K562 (cell line): ENCODE measurements around the gene NREP. TPM values are rescaled to one million over a fixed set of nuclear protein-coding genes. Genes with fewer than 3 reads are reported as not detected.

Source experiments
- ATAC-seq: fragments of 200-7000 bp; cut with Tn5 transposase; 3 replicates; pipeline ENCODE4 v1.9.1; 2020; ENCODE audit warnings: moderate library complexity
- BruUV-seq: library from RNA; stranded (reverse); fragments of 400-500 nt; replicated peaks from 2 replicates; lab custom pipeline; 2021; lab: Mats Ljungman, UMichigan
- CTCF ChIA-PET: fragments of 300-600 bp; formaldehyde crosslinking; extraction: SDS; loops from one replicate; lab custom pipeline; 2021; ENCODE audit warnings: low intra/inter-chr PET ratio; lab: Yijun Ruan, JAX
- POLR2A ChIA-PET: fragments of 300-600, 350-650 bp; sonication (Branson Sonifier 250); formaldehyde crosslinking; extraction: SDS; loops from one replicate; lab custom pipeline; 2021; ENCODE audit warnings: antibody characterized with exemption, inconsistent platforms; lab: Yijun Ruan, JAX
- DNase-seq, 4 experiments: peaks; one replicate each; pipeline versions ENCODE4 v3.0.0 to v3.0.0-alpha.2; 2011 to 2018; ENCODE audit warnings: low spot score in 3 of 4, mixed read lengths in 3 of 4; ENCODE audit errors: extremely low read depth in 1 of 4
- FAIRE-seq: peaks from 2 replicates; lab custom pipeline; 2011; peaks lifted over from hg19 to GRCh38; lab: Jason Lieb, UNC
- H2AFZ ChIP-seq: 2 replicates; pipeline ENCODE4 v1.6.0; 2011; ENCODE audit warnings: low read depth, low read length, control low read depth, inconsistent platforms
- H3K27ac ChIP-seq: fragments of 200-600 bp; 3 replicates; pipeline ENCODE4 v1.8.0; 2011; ENCODE audit warnings: low read depth, mild to moderate bottlenecking, control low read depth, inconsistent platforms, low read length, moderate library complexity, mixed read lengths; ENCODE audit errors: extremely low read depth
- H3K27me3 ChIP-seq, 2 experiments: fragments of 300-600 bp in 1 of 2; 2 replicates in 1 of 2; 3 replicates in 1 of 2; pipeline versions ENCODE4 v1.6.0 to v1.8.0; 2011; ENCODE audit warnings: inconsistent platforms in 2 of 2, low read length in 2 of 2, mild to moderate bottlenecking in 1 of 2, mixed read lengths in 1 of 2, moderate library complexity in 1 of 2; ENCODE audit not compliant: control insufficient read depth in 2 of 2, insufficient read depth in 2 of 2
- H3K36me3 ChIP-seq: fragments of 300-600 bp; 3 replicates; pipeline ENCODE4 v1.8.0; 2011; ENCODE audit warnings: mild to moderate bottlenecking, low read length, inconsistent platforms; ENCODE audit not compliant: control insufficient read depth, insufficient read depth
- H3K4me1 ChIP-seq, 2 experiments: fragments of 200-600 bp in 1 of 2; replicated peaks in 1 of 2; 2 replicates in 1 of 2; 3 replicates in 1 of 2; pipeline versions ENCODE4 v1.5.1 to v1.8.0; 2011; ENCODE audit warnings: inconsistent platforms in 2 of 2, low read length in 2 of 2, mild to moderate bottlenecking in 1 of 2, mixed read lengths in 1 of 2, moderate library complexity in 1 of 2; ENCODE audit not compliant: control insufficient read depth in 2 of 2, insufficient read depth in 2 of 2
- H3K4me2 ChIP-seq: 2 replicates; pipeline ENCODE4 v1.6.1; 2011; ENCODE audit warnings: low read length, control low read depth, inconsistent platforms, mixed read lengths; ENCODE audit not compliant: insufficient read depth
- H3K4me3 ChIP-seq: fragments of 200-600 bp; sonication (generic), shearing (Covaris generic); 2 replicates; pipeline ENCODE4 v1.5.1; 2016; ENCODE audit warnings: control low read depth, inconsistent platforms
- H3K79me2 ChIP-seq: fragments of 200-600 bp; 3 replicates; pipeline ENCODE4 v1.8.0; 2011; ENCODE audit warnings: low read length, inconsistent platforms; ENCODE audit not compliant: control insufficient read depth, insufficient read depth
- H3K9ac ChIP-seq, 2 experiments: 2 replicates each; pipeline versions ENCODE4 v1.6.0 to v1.6.1; 2011; ENCODE audit warnings: low read depth in 2 of 2, low read length in 2 of 2, control low read depth in 1 of 2, inconsistent platforms in 1 of 2, mild to moderate bottlenecking in 1 of 2, mixed read lengths in 1 of 2; ENCODE audit not compliant: insufficient read depth in 1 of 2
- H3K9me1 ChIP-seq: one replicate; pipeline ENCODE4 v1.6.0; 2011; ENCODE audit warnings: inconsistent platforms, mild to moderate bottlenecking, low read length, moderate library complexity; ENCODE audit not compliant: control insufficient read depth, insufficient read depth
- H3K9me3 ChIP-seq: replicated peaks from 2 replicates; pipeline ENCODE4 v1.5.1; 2011; ENCODE audit warnings: low read depth, low read length, inconsistent platforms; ENCODE audit not compliant: control insufficient read depth, insufficient read depth
- H4K20me1 ChIP-seq: replicated peaks from 2 replicates; pipeline ENCODE4 v1.6.1; 2011; ENCODE audit warnings: low read length, inconsistent platforms, mixed read lengths; ENCODE audit not compliant: control insufficient read depth, insufficient read depth
- CEBPZ ChIP-seq: fragments of 150-350 bp; IDR thresholded peaks from 2 replicates; pipeline ENCODE4 v1.6.1; 2014; ENCODE audit warnings: low read depth, mild to moderate bottlenecking, low read length, borderline replicate concordance
- ERF ChIP-seq: fragments of 450-650 bp; formaldehyde crosslinking; IDR thresholded peaks from 2 replicates; pipeline ENCODE4 v1.4.0; 2020; ENCODE audit warnings: mild to moderate bottlenecking, mixed read lengths
- HDAC3 ChIP-seq: fragments of 450-650 bp; IDR thresholded peaks from 2 replicates; pipeline ENCODE4 v1.6.1; 2018; ENCODE audit warnings: borderline replicate concordance, mild to moderate bottlenecking, moderate library complexity; ENCODE audit not compliant: partially characterized antibody
- RBM14 ChIP-seq: fragments of 200-400 bp; formaldehyde crosslinking; IDR thresholded peaks from 2 replicates; pipeline ENCODE4 v1.6.1; 2018; ENCODE audit warnings: low read depth, mild to moderate bottlenecking, low read length, moderate library complexity, borderline replicate concordance; ENCODE audit not compliant: insufficient read depth
- SMARCA5 ChIP-seq: fragments of 450-650 bp; IDR thresholded peaks from 2 replicates; pipeline ENCODE4 v1.6.1; 2016
- SNIP1 ChIP-seq: fragments of 450-650 bp; IDR thresholded peaks from 2 replicates; pipeline ENCODE4 v1.7.1; 2017; ENCODE audit warnings: low read depth, mild to moderate bottlenecking
- SRSF1 ChIP-seq: fragments of 200-400 bp; formaldehyde crosslinking; IDR thresholded peaks from 2 replicates; pipeline ENCODE4 v1.6.1; 2017; ENCODE audit warnings: mild to moderate bottlenecking, low read depth, low read length, moderate library complexity
- TCF7L2 ChIP-seq: fragments of 150-350 bp; IDR thresholded peaks from 2 replicates; pipeline ENCODE4 v1.6.1; 2016; ENCODE audit warnings: low read depth, mild to moderate bottlenecking, low read length, moderate library complexity
- TEAD4 ChIP-seq, 2 experiments: sonication (generic) in 1 of 2; formaldehyde crosslinking in 1 of 2; IDR thresholded peaks; 2 replicates each; pipeline versions ENCODE4 v1.6.1 to v1.8.0; 2012 to 2022; ENCODE audit warnings: borderline replicate concordance in 1 of 2, inconsistent platforms in 1 of 2, low read length in 1 of 2, mild to moderate bottlenecking in 1 of 2, missing genetic modification reagents in 1 of 2
- ZKSCAN3 ChIP-seq: fragments of 250-450 bp; sonication (Bioruptor Pico); IDR thresholded peaks from 2 replicates; pipeline ENCODE4 v1.4.0; 2020
- ZNF133 ChIP-seq: fragments of 250-450 bp; sonication (Bioruptor Pico); IDR thresholded peaks from 2 replicates; pipeline ENCODE4 v1.4.0; 2020; ENCODE audit warnings: mild to moderate bottlenecking
- ZNF232 ChIP-seq: sonication (generic); formaldehyde crosslinking; IDR thresholded peaks from 2 replicates; pipeline ENCODE4 v1.8.0; 2022; ENCODE audit warnings: mild to moderate bottlenecking, missing genetic modification reagents
- ZNF639 ChIP-seq, 2 experiments: fragments of 200-800 bp in 1 of 2; sonication (Bioruptor generic) in 1 of 2; sonication (generic) in 1 of 2; formaldehyde crosslinking in 1 of 2; IDR thresholded peaks in 1 of 2; conservative IDR thresholded peaks in 1 of 2; 2 replicates each; pipeline versions ENCODE4 v1.5.0 to v1.6.1; 2016 to 2020; ENCODE audit warnings: missing compliant biosample characterization in 1 of 2, missing genetic modification characterization in 1 of 2, missing genetic modification reagents in 1 of 2
- ZNF717 ChIP-seq: fragments of 250-450 bp; sonication (Bioruptor Pico); IDR thresholded peaks from 2 replicates; pipeline ENCODE4 v1.5.0; 2021
- WGBS: fragments of 100-300 bp; shearing (Covaris generic); methylation state at CpG from one replicate; pipeline ENCODE4 v1.1.6; 2016; ENCODE audit warnings: low coverage, mixed read lengths; ENCODE audit not compliant: insufficient coverage; ENCODE audit errors: missing lambda C conversion rate; 5-methylcytosine and 5-hydroxymethylcytosine counted together
- in situ Hi-C: fragments of 300-500 bp; cut with MboI; formaldehyde crosslinking; loops from 4 replicates; pipeline ENCODE4 v1.15.0; 2018; ENCODE audit warnings: inconsistent platforms, mixed read lengths
- intact Hi-C: fragments of 100-400 bp; cut with micrococcal nuclease; formaldehyde crosslinking; loops from 2 replicates; pipeline ENCODE4 v1.14.2; 2022
- polyA plus RNA-seq, 8 experiments: library from polyadenylated mRNA; depleted of rRNA in 4 of 8; stranded (reverse) in 5 of 8; unstranded in 3 of 8; fragments of >200 nt; fragmentation: Nextera tagmentation in 2 of 8; fragmentation: Illumina TruSeq in 1 of 8; extraction: Ambion mirVana in 2 of 8; extraction: Trizol in 1 of 8; gene quantifications; 2 replicates each; pipeline versions ENCODE4 v1.2.1 to v1.2.3, GENCODE V29; 2011 to 2014; ENCODE audit warnings: inconsistent platforms in 1 of 8, missing spikeins in 1 of 8
- total RNA-seq, 7 experiments: library from RNA; depleted of rRNA in 6 of 7; stranded (reverse); fragments of >200 nt in 6 of 7; fragmentation: Illumina TruSeq in 2 of 7; extraction: Trizol in 2 of 7; gene quantifications; 2 replicates each; pipeline versions ENCODE4 v1.2.1 to v1.2.3, GENCODE V29; 2011 to 2021; ENCODE audit warnings: low replicate concordance in 1 of 7
- TF ChIP-seq, protein P1 (sequence below): fragments of 450-650 bp; IDR thresholded peaks from 2 replicates; pipeline ENCODE4 v1.6.1; 2018; ENCODE audit not compliant: partially characterized antibody

NREP gene
- total and polyA plus RNA-seq, 9 of the 15 experiments (the other 6 are each of a cell fraction or from before 2014, with no cell fraction given) = 0.08 to 0.58 (median 0.23) TPM; not detected in 1

DNA sequence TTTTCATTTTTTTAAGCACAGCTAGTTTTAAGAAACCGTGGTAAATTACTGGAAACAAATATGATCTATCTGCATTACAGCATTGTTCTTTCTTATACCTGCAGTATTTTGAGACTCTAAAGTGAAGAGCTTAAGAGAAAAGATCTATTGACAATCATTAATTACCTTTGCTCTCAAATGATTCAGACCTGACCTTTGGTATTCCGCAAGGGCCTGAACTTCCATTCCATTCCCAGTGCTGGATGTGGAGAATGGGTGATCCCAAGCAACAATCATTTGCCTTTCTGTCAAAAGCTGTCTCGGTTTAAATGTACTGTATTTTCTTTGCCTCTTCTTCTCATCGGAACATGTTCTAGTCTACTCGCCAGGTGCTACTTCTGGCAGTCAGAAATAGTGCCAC lies 18.9 kb downstream of the NREP start:
- Histone ChIP-seq H3K27me3 (no peaks in the 10 kb centered on the region), H3K4me2 (no peak overlapping the region), H3K27ac (no peak overlapping the region), H4K20me1 (no peaks in the 10 kb centered on the region), H2AFZ (no peak overlapping the region), H3K9me1 (no peaks in the 10 kb centered on the region), H3K79me2 (no peaks in the 10 kb centered on the region), H3K4me3 (no peak overlapping the region), H3K9me3 (no peaks in the 10 kb centered on the region), H3K36me3 (no peaks in the 10 kb centered on the region), H3K9ac (no peak overlapping the region), H3K4me1 (no peaks in the 10 kb centered on the region)
- POLR2A ChIA-PET = interaction anchor here (0.6 kb wide), 1 partner anchor 12 kb away, joined by 3 read pairs; no protein-coding TSS in a partner anchor
- WGBS = 0% methylated on average over 5 of the region's 5 CpGs
- FAIRE-seq (no peak), ATAC-seq (no peak), DNase-seq (no peak)
- in situ Hi-C loops (no loop called here), intact Hi-C loops (no loop called here)
- no TSS peak for BruUV-seq
- CTCF ChIA-PET = no interaction called here
- TF ChIP-seq, protein P1, sequence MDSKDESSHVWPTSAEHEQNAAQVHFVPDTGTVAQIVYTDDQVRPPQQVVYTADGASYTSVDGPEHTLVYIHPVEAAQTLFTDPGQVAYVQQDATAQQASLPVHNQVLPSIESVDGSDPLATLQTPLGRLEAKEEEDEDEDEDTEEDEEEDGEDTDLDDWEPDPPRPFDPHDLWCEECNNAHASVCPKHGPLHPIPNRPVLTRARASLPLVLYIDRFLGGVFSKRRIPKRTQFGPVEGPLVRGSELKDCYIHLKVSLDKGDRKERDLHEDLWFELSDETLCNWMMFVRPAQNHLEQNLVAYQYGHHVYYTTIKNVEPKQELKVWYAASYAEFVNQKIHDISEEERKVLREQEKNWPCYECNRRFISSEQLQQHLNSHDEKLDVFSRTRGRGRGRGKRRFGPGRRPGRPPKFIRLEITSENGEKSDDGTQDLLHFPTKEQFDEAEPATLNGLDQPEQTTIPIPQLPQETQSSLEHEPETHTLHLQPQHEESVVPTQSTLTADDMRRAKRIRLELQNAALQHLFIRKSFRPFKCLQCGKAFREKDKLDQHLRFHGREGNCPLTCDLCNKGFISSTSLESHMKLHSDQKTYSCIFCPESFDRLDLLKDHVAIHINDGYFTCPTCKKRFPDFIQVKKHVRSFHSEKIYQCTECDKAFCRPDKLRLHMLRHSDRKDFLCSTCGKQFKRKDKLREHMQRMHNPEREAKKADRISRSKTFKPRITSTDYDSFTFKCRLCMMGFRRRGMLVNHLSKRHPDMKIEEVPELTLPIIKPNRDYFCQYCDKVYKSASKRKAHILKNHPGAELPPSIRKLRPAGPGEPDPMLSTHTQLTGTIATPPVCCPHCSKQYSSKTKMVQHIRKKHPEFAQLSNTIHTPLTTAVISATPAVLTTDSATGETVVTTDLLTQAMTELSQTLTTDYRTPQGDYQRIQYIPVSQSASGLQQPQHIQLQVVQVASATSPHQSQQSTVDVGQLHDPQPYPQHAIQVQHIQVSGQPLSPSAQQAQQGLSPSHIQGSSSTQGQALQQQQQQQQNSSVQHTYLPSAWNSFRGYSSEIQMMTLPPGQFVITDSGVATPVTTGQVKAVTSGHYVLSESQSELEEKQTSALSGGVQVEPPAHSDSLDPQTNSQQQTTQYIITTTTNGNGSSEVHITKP = no peak
- TF ChIP-seq TEAD4 (IDR thresholded peaks at IDR 0.05; ENCODE audit: low read length) (no peak), TEAD4 (CRISPR knock-in tag; IDR thresholded peaks at IDR 0.05; ENCODE audit: borderline replicate concordance) (no peak), CEBPZ (no peak), ZNF133 (CRISPR knock-in tag) (no peak), RBM14 (no peak), ZNF232 (CRISPR knock-in tag) (no peak), SRSF1 (no peak), HDAC3 (no peak), SMARCA5 (no peak), ZNF717 (CRISPR knock-in tag) (no peak), SNIP1 (no peak), ZKSCAN3 (CRISPR knock-in tag) (no peak), TCF7L2 (no peak), ERF (no peak), ZNF639 (CRISPR knock-in tag; conservative IDR thresholded peaks at IDR 0.05 in 1 of 2, IDR thresholded peaks at IDR 0.05 in 1 of 2) (no peak)
